Neural crest cell (in vitro differentiated cells): ENCODE data around the gene PNMA6E. TPM values are rescaled to one million over a fixed set of nuclear protein-coding genes. Genes with fewer than 3 reads are reported as not detected.

ENCODE experiments used
- DNase-seq: peaks from one replicate; pipeline ENCODE4 v3.0.0; 2021; ENCODE audit warnings: low read depth, mixed read lengths, low spot score
- H3K27ac Mint-ChIP-seq: one replicate; pipeline ENCODE4 v1.8.0; 2021; ENCODE audit warnings: mild to moderate bottlenecking, mixed read lengths; ENCODE audit not compliant: unreplicated experiment
- H3K27me3 Mint-ChIP-seq: 2 replicates; pipeline ENCODE4 v1.8.0; 2021; ENCODE audit warnings: low read depth, mild to moderate bottlenecking, mixed read lengths
- H3K36me3 Mint-ChIP-seq: 2 replicates; pipeline ENCODE4 v1.8.0; 2021; ENCODE audit warnings: low read depth, mild to moderate bottlenecking, mixed read lengths
- H3K4me1 Mint-ChIP-seq: 2 replicates; pipeline ENCODE4 v1.8.0; 2021; ENCODE audit warnings: mixed read lengths
- H3K4me3 Mint-ChIP-seq: one replicate; pipeline ENCODE4 v1.8.0; 2021; ENCODE audit warnings: mild to moderate bottlenecking, mixed read lengths
- H3K9me3 Mint-ChIP-seq: 2 replicates; pipeline ENCODE4 v1.8.0; 2021; ENCODE audit warnings: mixed read lengths
- total RNA-seq: library from RNA; stranded (reverse); gene quantifications from 2 replicates; pipeline ENCODE4 v1.2.1, GENCODE V29; 2021
- TF ChIP-seq, protein P1 (sequence below): fragments of 200-600 bp; sonication (generic); conservative IDR thresholded peaks from 2 replicates; pipeline ENCODE4 v1.5.0; 2021; ENCODE audit warnings: antibody characterized with exemption, mild to moderate bottlenecking

PNMA6E gene
- total RNA-seq, 1 donor from 2014 or later, result not detected

DNA sequence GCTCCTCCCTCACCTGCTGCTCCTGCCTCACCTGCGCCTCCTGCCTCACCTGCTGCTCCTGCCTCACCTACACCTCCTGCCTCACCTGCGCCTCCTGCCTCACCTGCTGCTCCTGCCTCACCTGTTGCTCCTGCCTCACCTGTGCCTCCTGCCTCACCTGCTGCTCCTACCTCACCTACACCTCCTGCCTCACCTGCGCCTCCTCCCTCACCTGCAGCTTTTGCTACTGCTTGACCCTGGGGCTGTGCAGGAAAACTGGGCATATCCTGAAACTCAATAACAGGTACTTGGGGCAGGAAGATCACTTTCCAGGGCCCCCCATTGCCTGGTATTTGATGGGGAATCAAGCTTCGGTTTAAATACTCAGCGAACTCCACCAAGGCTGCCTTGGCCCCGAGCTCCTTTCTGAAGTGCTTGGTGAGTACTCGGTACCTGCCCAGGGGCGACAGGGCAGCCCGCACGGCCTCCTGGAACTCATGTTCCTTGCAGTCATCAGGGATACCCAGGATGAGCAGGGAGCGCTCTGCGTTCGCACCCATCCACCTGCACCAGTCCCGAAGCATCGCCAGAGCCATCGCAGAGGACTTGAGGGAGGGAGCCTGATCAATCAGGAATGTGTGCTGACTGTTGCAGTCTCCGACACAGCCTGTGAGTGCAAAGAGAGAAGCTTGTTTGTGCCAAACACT lies 2.7 kb downstream of the PNMA6E start:
- DNase-seq, result no peak
- H3K36me3 Mint-ChIP-seq, result peaks cover 3% of the 10 kb centered on the region
- no peaks in the 10 kb centered on the region for H3K4me1 Mint-ChIP-seq
- no peak overlapping the region for H3K4me3 Mint-ChIP-seq
- H3K27me3 Mint-ChIP-seq, result peaks cover 13% of the 10 kb centered on the region
- peaks cover 14% of the 10 kb centered on the region for H3K9me3 Mint-ChIP-seq
- no peak overlapping the region for H3K27ac Mint-ChIP-seq
- TF ChIP-seq, protein P1, sequence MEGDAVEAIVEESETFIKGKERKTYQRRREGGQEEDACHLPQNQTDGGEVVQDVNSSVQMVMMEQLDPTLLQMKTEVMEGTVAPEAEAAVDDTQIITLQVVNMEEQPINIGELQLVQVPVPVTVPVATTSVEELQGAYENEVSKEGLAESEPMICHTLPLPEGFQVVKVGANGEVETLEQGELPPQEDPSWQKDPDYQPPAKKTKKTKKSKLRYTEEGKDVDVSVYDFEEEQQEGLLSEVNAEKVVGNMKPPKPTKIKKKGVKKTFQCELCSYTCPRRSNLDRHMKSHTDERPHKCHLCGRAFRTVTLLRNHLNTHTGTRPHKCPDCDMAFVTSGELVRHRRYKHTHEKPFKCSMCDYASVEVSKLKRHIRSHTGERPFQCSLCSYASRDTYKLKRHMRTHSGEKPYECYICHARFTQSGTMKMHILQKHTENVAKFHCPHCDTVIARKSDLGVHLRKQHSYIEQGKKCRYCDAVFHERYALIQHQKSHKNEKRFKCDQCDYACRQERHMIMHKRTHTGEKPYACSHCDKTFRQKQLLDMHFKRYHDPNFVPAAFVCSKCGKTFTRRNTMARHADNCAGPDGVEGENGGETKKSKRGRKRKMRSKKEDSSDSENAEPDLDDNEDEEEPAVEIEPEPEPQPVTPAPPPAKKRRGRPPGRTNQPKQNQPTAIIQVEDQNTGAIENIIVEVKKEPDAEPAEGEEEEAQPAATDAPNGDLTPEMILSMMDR, result no peak

DNA sequence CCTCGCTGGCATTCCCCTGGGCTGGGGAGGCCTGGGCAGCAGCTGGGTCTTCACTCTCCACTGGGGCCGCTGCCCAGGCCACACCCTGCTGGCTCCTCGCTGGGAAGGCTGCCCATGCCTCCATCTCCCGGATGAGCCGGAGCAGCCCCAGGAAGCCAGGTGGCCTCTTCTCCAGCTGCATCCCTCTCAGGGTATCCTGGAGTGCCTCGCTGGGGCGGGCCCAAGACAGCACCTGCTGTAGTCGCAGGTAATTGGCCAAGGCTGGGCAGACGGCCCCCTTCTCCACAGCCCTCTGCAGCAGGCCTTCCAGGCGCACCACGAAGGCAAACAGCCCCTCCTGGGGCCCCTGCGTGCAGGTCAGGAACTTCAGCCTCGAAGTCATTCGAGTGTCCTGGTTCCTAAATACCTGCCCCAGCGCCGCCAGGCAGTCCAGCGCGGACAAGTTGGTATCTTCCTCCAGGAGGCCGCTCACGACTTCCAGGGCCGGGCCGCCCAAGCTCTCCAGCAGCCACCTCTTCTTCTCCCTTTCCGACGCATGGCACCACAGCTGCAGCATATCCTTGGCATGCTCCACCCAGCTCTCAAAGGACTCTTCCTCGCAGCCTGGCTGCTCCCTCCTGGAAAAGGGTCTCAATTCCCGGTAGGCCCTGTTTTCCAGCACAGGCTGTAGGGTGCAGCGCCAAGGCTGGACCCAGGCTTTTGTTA lies 3.7 kb downstream of the PNMA6E start:
- no peaks in the 10 kb centered on the region for H3K4me1 Mint-ChIP-seq
- H3K27me3 Mint-ChIP-seq, result peaks cover 6% of the 10 kb centered on the region
- H3K36me3 Mint-ChIP-seq, result peaks cover 3% of the 10 kb centered on the region
- H3K27ac Mint-ChIP-seq, result no peak overlapping the region
- no peak for DNase-seq
- H3K4me3 Mint-ChIP-seq, result no peak overlapping the region
- peaks cover 7% of the 10 kb centered on the region for H3K9me3 Mint-ChIP-seq
- TF ChIP-seq, protein P1, result no peak

DNA sequence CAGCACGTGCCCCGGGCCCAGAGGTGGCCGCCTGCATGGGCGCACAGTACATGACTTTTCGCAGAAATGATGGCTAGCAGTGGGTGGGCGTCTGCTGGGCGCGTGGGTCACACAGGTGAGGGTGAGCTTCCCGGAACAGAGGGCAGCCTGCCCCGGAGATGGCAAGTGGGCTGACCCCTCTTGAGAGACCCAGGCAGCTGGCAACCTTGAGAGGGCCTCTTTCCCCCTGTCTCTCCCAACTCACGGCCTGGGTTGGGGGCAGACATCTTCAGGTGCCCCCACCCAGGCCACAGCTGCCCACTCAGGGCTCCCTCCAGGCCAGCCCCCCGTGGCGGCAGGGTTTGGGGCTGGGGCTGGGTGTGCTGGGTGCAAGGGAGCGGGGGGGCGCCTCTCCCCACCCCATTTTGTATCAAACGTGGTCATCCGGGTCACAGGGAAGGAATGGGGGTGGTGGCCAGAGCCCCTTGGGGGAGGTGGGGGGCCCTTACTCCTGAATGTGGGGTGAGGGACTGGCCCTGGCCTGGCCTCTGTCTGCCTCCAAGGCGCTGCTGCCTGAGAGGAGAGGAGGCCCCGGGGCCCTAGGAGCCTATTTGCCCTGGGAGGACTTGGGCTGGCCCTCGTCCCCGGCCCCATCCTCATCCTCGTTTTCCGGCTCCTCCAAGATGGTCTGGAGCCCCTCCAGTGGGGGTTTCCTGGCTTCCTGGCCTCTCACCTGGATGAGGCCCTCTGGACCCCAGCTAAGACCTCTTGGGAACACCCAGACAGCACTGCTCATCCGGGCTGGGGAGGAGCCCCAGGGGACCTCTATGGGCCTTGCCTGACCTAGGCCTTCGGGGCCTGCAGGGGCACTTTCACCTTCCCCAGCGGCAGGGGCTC lies 4.6 kb downstream of the PNMA6E start:
- Mint-ChIP-seq H3K27ac (no peak overlapping the region), H3K4me3 (no peak overlapping the region), H3K9me3 (peaks cover 3% of the 10 kb centered on the region), H3K36me3 (peaks cover 3% of the 10 kb centered on the region), H3K27me3 (peaks cover 5% of the 10 kb centered on the region), H3K4me1 (no peaks in the 10 kb centered on the region)
- TF ChIP-seq, protein P1, result no peak
- DNase-seq, result no peak

DNA sequence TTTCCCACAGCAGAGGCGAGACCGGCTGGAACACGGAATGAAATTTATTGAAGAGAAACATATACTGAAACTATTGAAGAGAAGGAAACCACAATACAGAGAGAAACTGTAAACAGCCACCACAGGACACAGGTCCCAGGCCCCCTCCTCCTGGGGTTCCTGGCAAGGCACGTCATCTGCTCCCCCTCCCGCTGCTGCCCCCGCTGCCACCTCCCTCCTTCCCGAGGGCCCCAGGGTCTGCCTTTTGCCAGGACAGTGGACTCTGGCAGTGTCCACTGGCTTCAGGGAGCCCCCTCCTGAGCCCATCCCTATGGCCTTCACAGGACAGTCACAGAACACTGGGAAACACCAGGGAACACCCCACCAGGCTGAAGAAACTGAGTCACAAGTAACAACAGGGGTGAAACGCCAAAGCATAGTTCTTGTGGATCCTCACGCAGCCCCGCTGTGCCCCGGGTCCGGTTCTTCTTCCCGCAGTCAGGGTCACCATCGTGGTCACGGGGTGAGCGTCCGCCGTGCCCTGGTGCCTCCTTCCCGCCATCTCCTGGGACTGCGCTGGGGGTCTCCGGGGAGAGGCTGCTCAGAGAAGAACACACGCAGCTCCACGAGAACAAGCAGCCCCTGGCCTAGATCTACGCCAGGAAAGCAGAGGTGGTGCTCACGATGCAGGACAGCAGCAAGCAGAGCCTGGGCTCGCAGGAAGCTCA lies 5.4 kb downstream of the PNMA6E start:
- no peaks in the 10 kb centered on the region for H3K4me1 Mint-ChIP-seq
- H3K36me3 Mint-ChIP-seq, result no peaks in the 10 kb centered on the region
- TF ChIP-seq, protein P1, result no peak
- H3K4me3 Mint-ChIP-seq, result no peak overlapping the region
- DNase-seq, result no peak
- H3K27me3 Mint-ChIP-seq, result peaks cover 2% of the 10 kb centered on the region
- H3K27ac Mint-ChIP-seq, result no peak overlapping the region
- H3K9me3 Mint-ChIP-seq, result no peaks in the 10 kb centered on the region

DNA sequence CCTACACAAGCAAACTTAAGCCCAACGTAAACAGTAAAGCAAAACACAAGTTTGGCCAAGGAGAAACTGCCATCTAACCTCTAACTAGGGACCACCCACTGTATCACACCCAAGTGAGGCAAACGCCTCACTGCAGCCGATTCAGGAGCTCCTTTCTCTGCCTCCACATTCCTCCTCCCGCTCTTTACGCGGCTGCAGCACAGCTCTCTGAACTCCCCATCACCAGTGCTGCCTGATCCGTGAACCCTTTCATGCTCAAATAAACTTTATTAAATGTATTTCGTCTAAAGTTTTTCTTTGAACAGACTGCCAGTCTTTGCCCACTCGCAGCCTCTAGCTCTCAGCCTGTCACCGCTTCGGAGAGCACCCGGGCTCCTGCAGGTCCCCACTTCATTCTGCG lies 6.5 kb downstream of the PNMA6E start:
- H3K36me3 Mint-ChIP-seq, result no peaks in the 10 kb centered on the region
- H3K9me3 Mint-ChIP-seq, result no peaks in the 10 kb centered on the region
- H3K27me3 Mint-ChIP-seq, result peaks cover 2% of the 10 kb centered on the region
- H3K4me1 Mint-ChIP-seq, result no peaks in the 10 kb centered on the region
- TF ChIP-seq, protein P1, result no peak
- H3K27ac Mint-ChIP-seq, result no peak overlapping the region
- no peak for DNase-seq
- no peak overlapping the region for H3K4me3 Mint-ChIP-seq
